Smooth muscle cell (in vitro differentiated cells): ENCODE data around the gene JUN. TPM values are rescaled to one million over a fixed set of nuclear protein-coding genes. Genes with fewer than 3 reads are reported as not detected.

Source experiments
- DNase-seq: peaks from one replicate; lab custom pipeline; 2025; ENCODE audit not compliant: unreplicated experiment; lab: John Stamatoyannopoulos, UW
- H2AFZ ChIP-seq: fragments of 200-600 bp; sonication (generic); 2 replicates; pipeline ENCODE4 v1.6.0; 2016; ENCODE audit warnings: antibody characterized with exemption, low read depth, mild to moderate bottlenecking
- H3F3A ChIP-seq: fragments of 200-600 bp; sonication (generic); 2 replicates; pipeline ENCODE4 v1.6.0; 2017; ENCODE audit warnings: antibody characterized with exemption, low read depth
- H3K27ac ChIP-seq: fragments of 200-600 bp; sonication (generic); 2 replicates; pipeline ENCODE4 v1.5.1; 2016; ENCODE audit warnings: low read depth, mild to moderate bottlenecking
- H3K27me3 ChIP-seq: fragments of 200-600 bp; sonication (generic); 2 replicates; pipeline ENCODE4 v1.6.1; 2016; ENCODE audit warnings: low read depth, mild to moderate bottlenecking
- H3K36me3 ChIP-seq: fragments of 200-600 bp; sonication (generic); 2 replicates; pipeline ENCODE4 v1.5.1; 2016; ENCODE audit warnings: low read depth
- H3K4me1 ChIP-seq: fragments of 200-600 bp; sonication (generic); 2 replicates; pipeline ENCODE4 v1.5.1; 2016; ENCODE audit warnings: low read depth
- H3K4me2 ChIP-seq: fragments of 200-600 bp; sonication (generic); 2 replicates; pipeline ENCODE4 v1.6.0; 2016; ENCODE audit warnings: mild to moderate bottlenecking
- H3K4me3 ChIP-seq: fragments of 200-600 bp; sonication (generic); 2 replicates; pipeline ENCODE4 v1.5.1; 2016; ENCODE audit warnings: mild to moderate bottlenecking
- H3K79me2 ChIP-seq: fragments of 200-600 bp; sonication (generic); 2 replicates; pipeline ENCODE4 v1.6.0; 2016; ENCODE audit warnings: low read depth, mild to moderate bottlenecking
- H3K9ac ChIP-seq: fragments of 200-600 bp; sonication (generic); 2 replicates; pipeline ENCODE4 v1.6.0; 2016; ENCODE audit warnings: low read depth
- H3K9me3 ChIP-seq: fragments of 200-600 bp; sonication (generic); replicated peaks from 2 replicates; pipeline ENCODE4 v1.5.1; 2016; ENCODE audit warnings: low read depth
- H4K20me1 ChIP-seq: fragments of 200-600 bp; sonication (generic); 2 replicates; pipeline ENCODE4 v1.6.0; 2016; ENCODE audit warnings: low read depth
- WGBS: methylation state at CpG from one replicate; pipeline ENCODE4 v1.1.7; 2016; ENCODE audit warnings: low lambda C conversion rate; 5-methylcytosine and 5-hydroxymethylcytosine counted together
- polyA plus RNA-seq: library from polyadenylated mRNA; unstranded; fragments of >200 nt; fragmentation: Nextera tagmentation; extraction: Ambion mirVana; gene quantifications from 2 replicates; pipeline ENCODE4 v1.2.1, GENCODE V29; 2016
- total RNA-seq: library from RNA; depleted of rRNA; stranded (reverse); fragments of >200 nt; gene quantifications from 2 replicates; pipeline ENCODE4 v1.2.3, GENCODE V29; 2014
- TF ChIP-seq, protein P1 (sequence below): fragments of 200-600 bp; sonication (generic); IDR thresholded peaks from 2 replicates; pipeline ENCODE4 v1.5.1; 2017; ENCODE audit warnings: borderline replicate concordance, mild to moderate bottlenecking, antibody characterized with exemption; ENCODE audit not compliant: insufficient read depth, poor library complexity, severe bottlenecking

The JUN gene
- total and polyA plus RNA-seq, 2 experiments from 2014 or later = 200 to 286 TPM

GRCh38 chr1:58827298-58827697 is 43.5 kb upstream of the JUN start:
- Histone ChIP-seq H3F3A (no peaks in the 10 kb centered on the region), H4K20me1 (no peaks in the 10 kb centered on the region), H3K36me3 (no peaks in the 10 kb centered on the region), H3K4me2 (no peak overlapping the region), H3K9me3 (peaks cover 9% of the 10 kb centered on the region), H3K4me3 (no peak overlapping the region), H3K4me1 (no peaks in the 10 kb centered on the region), H3K79me2 (no peaks in the 10 kb centered on the region), H3K27me3 (no peaks in the 10 kb centered on the region), H2AFZ (no peak overlapping the region), H3K27ac (no peak overlapping the region), H3K9ac (no peak overlapping the region)
- DNase-seq = no peak
- TF ChIP-seq, protein P1, sequence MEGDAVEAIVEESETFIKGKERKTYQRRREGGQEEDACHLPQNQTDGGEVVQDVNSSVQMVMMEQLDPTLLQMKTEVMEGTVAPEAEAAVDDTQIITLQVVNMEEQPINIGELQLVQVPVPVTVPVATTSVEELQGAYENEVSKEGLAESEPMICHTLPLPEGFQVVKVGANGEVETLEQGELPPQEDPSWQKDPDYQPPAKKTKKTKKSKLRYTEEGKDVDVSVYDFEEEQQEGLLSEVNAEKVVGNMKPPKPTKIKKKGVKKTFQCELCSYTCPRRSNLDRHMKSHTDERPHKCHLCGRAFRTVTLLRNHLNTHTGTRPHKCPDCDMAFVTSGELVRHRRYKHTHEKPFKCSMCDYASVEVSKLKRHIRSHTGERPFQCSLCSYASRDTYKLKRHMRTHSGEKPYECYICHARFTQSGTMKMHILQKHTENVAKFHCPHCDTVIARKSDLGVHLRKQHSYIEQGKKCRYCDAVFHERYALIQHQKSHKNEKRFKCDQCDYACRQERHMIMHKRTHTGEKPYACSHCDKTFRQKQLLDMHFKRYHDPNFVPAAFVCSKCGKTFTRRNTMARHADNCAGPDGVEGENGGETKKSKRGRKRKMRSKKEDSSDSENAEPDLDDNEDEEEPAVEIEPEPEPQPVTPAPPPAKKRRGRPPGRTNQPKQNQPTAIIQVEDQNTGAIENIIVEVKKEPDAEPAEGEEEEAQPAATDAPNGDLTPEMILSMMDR = no peak

DNA sequence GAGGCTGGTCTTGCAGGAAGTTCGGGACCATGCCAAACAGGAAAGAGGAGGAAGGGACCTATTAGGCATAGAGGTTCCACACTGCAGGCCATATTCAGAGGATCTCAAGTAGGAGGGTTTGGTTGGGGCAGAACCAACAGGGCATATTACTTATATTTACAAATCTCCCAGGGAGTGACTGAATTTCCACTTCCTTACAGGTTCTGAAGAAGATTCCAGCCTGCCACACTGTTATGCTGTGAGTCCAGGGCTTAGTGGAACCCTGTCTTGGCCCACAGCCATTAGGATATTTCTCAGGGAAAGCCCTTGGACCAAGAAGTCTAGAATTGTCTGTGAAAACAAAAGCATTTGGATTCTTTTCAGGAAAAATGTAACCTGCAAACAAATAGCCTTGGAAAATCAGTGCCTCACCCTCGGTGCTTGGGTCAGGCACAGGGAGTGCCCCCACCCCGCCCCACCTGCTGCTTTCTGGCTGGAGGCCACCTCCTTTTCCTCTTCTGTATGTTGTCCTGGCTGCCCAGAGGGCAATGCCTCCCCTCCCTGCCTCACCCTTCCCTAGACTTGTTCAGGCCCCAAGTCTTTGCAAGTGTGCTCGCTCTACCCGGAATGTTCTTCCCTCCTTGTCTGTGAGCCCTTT is 41.0 kb upstream of the JUN start:
- Histone ChIP-seq H3K27ac (no peak overlapping the region), H4K20me1 (no peaks in the 10 kb centered on the region), H3K36me3 (no peaks in the 10 kb centered on the region), H3K4me2 (no peak overlapping the region), H3K79me2 (no peaks in the 10 kb centered on the region), H3K4me1 (no peaks in the 10 kb centered on the region), H2AFZ (no peak overlapping the region), H3K4me3 (no peak overlapping the region), H3K27me3 (no peaks in the 10 kb centered on the region), H3K9ac (no peak overlapping the region), H3F3A (no peaks in the 10 kb centered on the region), H3K9me3 (peaks cover 9% of the 10 kb centered on the region)
- TF ChIP-seq, protein P1 = no peak
- WGBS = 73% methylated on average over 5 of the region's 5 CpGs
- DNase-seq = no peak

GRCh38 chr1:58823481-58824010 is 39.7 kb upstream of the JUN start:
- Histone ChIP-seq H3K9me3 (peaks cover 9% of the 10 kb centered on the region), H2AFZ (no peak overlapping the region), H3K9ac (no peak overlapping the region), H3K79me2 (no peaks in the 10 kb centered on the region), H3F3A (no peaks in the 10 kb centered on the region), H3K27ac (peak overlapping the region; percentile 54), H3K4me3 (no peak overlapping the region), H3K4me1 (no peaks in the 10 kb centered on the region), H3K36me3 (no peaks in the 10 kb centered on the region), H3K27me3 (no peaks in the 10 kb centered on the region), H3K4me2 (peak overlapping the region; percentile 48), H4K20me1 (no peaks in the 10 kb centered on the region)
- no peak for DNase-seq
- TF ChIP-seq, protein P1 = no peak
- WGBS = 25% methylated on average over 4 of the region's 4 CpGs

DNA sequence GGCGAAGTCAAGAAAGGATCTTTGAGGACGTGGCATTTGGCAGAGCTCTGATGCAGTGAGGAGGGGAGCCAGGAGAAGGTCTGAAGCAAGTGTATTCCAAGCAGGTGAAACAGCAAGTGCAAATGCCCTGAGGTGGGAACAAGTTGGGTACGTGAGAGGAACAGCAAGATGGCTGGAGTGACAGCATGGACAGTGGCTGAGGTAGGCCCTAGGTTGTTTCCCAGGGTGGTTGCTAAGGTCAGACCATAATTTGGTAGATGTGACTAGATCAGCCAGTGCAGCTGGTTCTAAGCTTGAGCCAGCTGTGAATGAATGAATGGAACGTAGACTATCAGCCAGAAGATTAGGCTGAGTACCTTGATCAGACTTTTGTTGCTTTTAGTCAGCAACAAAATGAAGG is 37.5 kb upstream of the JUN start:
- H3K79me2 ChIP-seq = no peaks in the 10 kb centered on the region
- no peak overlapping the region for H3K9ac ChIP-seq
- H3K36me3 ChIP-seq = no peaks in the 10 kb centered on the region
- no peaks in the 10 kb centered on the region for H3K27me3 ChIP-seq
- H3K27ac ChIP-seq = no peak overlapping the region
- H4K20me1 ChIP-seq = no peaks in the 10 kb centered on the region
- H3F3A ChIP-seq = peaks cover 5% of the 10 kb centered on the region
- H3K9me3 ChIP-seq = no peaks in the 10 kb centered on the region
- H3K4me3 ChIP-seq = no peak overlapping the region
- no peaks in the 10 kb centered on the region for H3K4me1 ChIP-seq
- WGBS = 99% methylated on average over 4 of the region's 4 CpGs
- no peak for DNase-seq
- no peak overlapping the region for H2AFZ ChIP-seq
- no peak overlapping the region for H3K4me2 ChIP-seq
- TF ChIP-seq, protein P1 = no peak
